ENCODE data around the gene SFN.

GRCh38 chr1:26858891-26859640 lies 3.9 kb upstream of the SFN start:
- TF ChIP-seq, protein P1, sequence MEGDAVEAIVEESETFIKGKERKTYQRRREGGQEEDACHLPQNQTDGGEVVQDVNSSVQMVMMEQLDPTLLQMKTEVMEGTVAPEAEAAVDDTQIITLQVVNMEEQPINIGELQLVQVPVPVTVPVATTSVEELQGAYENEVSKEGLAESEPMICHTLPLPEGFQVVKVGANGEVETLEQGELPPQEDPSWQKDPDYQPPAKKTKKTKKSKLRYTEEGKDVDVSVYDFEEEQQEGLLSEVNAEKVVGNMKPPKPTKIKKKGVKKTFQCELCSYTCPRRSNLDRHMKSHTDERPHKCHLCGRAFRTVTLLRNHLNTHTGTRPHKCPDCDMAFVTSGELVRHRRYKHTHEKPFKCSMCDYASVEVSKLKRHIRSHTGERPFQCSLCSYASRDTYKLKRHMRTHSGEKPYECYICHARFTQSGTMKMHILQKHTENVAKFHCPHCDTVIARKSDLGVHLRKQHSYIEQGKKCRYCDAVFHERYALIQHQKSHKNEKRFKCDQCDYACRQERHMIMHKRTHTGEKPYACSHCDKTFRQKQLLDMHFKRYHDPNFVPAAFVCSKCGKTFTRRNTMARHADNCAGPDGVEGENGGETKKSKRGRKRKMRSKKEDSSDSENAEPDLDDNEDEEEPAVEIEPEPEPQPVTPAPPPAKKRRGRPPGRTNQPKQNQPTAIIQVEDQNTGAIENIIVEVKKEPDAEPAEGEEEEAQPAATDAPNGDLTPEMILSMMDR (IDR thresholded peaks at IDR 0.05) = no peak
- TF ChIP-seq, protein P2, sequence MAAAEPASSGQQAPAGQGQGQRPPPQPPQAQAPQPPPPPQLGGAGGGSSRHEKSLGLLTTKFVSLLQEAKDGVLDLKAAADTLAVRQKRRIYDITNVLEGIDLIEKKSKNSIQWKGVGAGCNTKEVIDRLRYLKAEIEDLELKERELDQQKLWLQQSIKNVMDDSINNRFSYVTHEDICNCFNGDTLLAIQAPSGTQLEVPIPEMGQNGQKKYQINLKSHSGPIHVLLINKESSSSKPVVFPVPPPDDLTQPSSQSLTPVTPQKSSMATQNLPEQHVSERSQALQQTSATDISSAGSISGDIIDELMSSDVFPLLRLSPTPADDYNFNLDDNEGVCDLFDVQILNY (CRISPR knock-in tag; IDR thresholded peaks at IDR 0.05) = no peak
- TF ChIP-seq FOXP4 (CRISPR knock-in tag; IDR thresholded peaks at IDR 0.05) (no peak), ZBTB43 (CRISPR knock-in tag; IDR thresholded peaks at IDR 0.05) (no peak), SMAD3 (CRISPR knock-in tag; IDR thresholded peaks at IDR 0.05; ENCODE audit: borderline replicate concordance) (no peak), ETV6 (CRISPR knock-in tag; IDR thresholded peaks at IDR 0.05) (no peak), ZNF121 (CRISPR knock-in tag; IDR thresholded peaks at IDR 0.05) (no peak), ATF2 (CRISPR knock-in tag; IDR thresholded peaks at IDR 0.05; ENCODE audit: borderline replicate concordance, low read depth) (no peak), ZNF263 (CRISPR knock-in tag; IDR thresholded peaks at IDR 0.05; ENCODE audit: low read depth) (no peak), FOXK1 (CRISPR knock-in tag; IDR thresholded peaks at IDR 0.05) (no peak)

All from WTC11 (cell line).